Hepatocyte (in vitro differentiated cells): ENCODE data around the gene EIF6.

Experiments
- CTCF ChIP-seq: fragments of 200-600 bp; sonication (generic); IDR thresholded peaks from 2 replicates; pipeline ENCODE4 v1.5.1; 2016; ENCODE audit warnings: antibody characterized with exemption, mild to moderate bottlenecking; ENCODE audit not compliant: poor library complexity
- EZH2 ChIP-seq: fragments of 200-600 bp; sonication (generic); IDR thresholded peaks from 2 replicates; pipeline ENCODE4 v1.6.1; 2016; ENCODE audit warnings: antibody characterized with exemption, mild to moderate bottlenecking, borderline replicate concordance

GRCh38 chr20:35271073-35271882 lies 13.3 kb downstream of the EIF6 start:
- TF ChIP-seq EZH2, result no peak
- TF ChIP-seq CTCF, result no peak
